Measurements from ENCODE around the gene CPOX.

- TF ChIP-seq CEBPB (IDR thresholded peaks at IDR 0.05): no peak
- no peak for TF ChIP-seq CREB1 (IDR thresholded peaks at IDR 0.05; ENCODE audit: low read depth)
- no peak for TF ChIP-seq TCF12 (IDR thresholded peaks at IDR 0.05; ENCODE audit: low read depth)
These were observed 32.7 kb upstream of the CPOX start for GRCh38 chr3:98626151-98626550.
